Mesodermal cell (in vitro differentiated cells): ENCODE data around the gene RPN2.

Experiments
- H3K27ac ChIP-seq: 2 replicates; pipeline ENCODE4 v1.7.0; 2013; ENCODE audit warnings: mild to moderate bottlenecking, low read depth, low read length, moderate library complexity; ENCODE audit not compliant: severe bottlenecking
- H3K36me3 ChIP-seq: 2 replicates; pipeline ENCODE4 v1.7.1; 2013; ENCODE audit warnings: mild to moderate bottlenecking, low read length, moderate library complexity; ENCODE audit not compliant: control insufficient read depth, insufficient read depth
- H3K4me1 ChIP-seq: one replicate; pipeline ENCODE4 v1.7.1; 2013; ENCODE audit warnings: mild to moderate bottlenecking, low read length; ENCODE audit not compliant: insufficient read depth, control insufficient read depth, poor library complexity, severe bottlenecking
- H3K4me3 ChIP-seq: 2 replicates; pipeline ENCODE4 v1.7.0; 2013; ENCODE audit warnings: low read length, control low read depth, mild to moderate bottlenecking; ENCODE audit not compliant: insufficient read depth, poor library complexity, severe bottlenecking; ENCODE audit errors: extremely low read depth
- H3K9me3 ChIP-seq: 2 replicates; pipeline ENCODE4 v1.7.1; 2013; ENCODE audit warnings: mild to moderate bottlenecking, low read length, moderate library complexity; ENCODE audit not compliant: control insufficient read depth
- WGBS, 2 experiments: methylation state at CpG; one replicate each; pipeline ENCODE4 v1.1.5; 2013; ENCODE audit warnings: missing lambda C conversion rate in 2 of 2; ENCODE audit not compliant: insufficient coverage in 2 of 2; 5-methylcytosine and 5-hydroxymethylcytosine counted together

Gene RPN2

GRCh38 chr20:37251825-37252477 lies 72.8 kb downstream of the RPN2 start:
- WGBS, 2 experiments = 63 to 74% methylated on average over 14 to 15 of the region's 15 CpGs
- Histone ChIP-seq H3K4me1 (peaks cover 8% of the 10 kb centered on the region), H3K4me3 (no peak overlapping the region), H3K27ac (no peak overlapping the region), H3K36me3 (no peaks in the 10 kb centered on the region), H3K9me3 (peaks cover 5% of the 10 kb centered on the region)

GRCh38 chr20:37253087-37253486 lies 74.0 kb downstream of the RPN2 start:
- 93 to 97% methylated on average over 9 to 10 of the region's 12 CpGs for WGBS, 2 experiments
- H3K27ac ChIP-seq = no peak overlapping the region
- peaks cover 8% of the 10 kb centered on the region for H3K4me1 ChIP-seq

DNA sequence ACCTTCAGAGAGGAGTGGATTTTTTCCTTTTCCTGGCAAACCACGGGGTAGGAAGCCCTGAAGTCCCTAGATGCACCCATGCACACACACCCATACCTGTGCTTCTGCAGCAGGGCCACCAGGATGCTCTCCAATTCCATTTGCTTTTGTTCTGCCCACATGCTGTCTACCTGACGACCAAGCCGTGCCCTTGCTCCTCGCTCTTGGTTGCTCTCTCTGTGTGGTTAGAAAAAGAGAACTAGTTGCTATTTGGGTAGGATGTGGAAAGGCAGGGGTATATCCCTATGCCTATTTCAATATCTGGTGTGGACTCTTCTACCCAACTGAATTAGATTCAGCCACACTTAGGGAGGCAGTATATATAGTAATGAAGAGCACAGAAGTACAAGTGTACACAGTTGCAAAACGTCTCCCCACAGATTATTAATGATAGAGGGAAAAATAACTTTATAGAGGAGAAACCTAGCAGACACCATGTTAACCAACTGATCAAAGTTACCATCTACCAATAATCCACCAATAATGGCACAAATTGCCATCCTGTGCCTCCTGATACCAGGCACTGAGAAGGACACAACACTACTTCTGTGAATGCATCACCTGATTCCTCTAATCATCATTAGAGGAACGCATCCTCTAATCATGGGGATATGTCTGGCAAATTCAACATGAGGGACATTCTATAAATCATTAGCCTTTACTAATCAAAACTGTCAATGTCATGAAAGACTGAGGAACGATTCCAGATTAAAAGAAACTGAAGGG lies 75.2 kb downstream of the RPN2 start:
- H3K4me1 ChIP-seq = peaks cover 8% of the 10 kb centered on the region
- H3K36me3 ChIP-seq = no peaks in the 10 kb centered on the region
- no peak overlapping the region for H3K4me3 ChIP-seq
- peaks cover 5% of the 10 kb centered on the region for H3K9me3 ChIP-seq
- H3K27ac ChIP-seq = no peak overlapping the region
- WGBS, 2 experiments = 97 to 100% methylated on average over 1 to 6 of the region's 7 CpGs

More at GRCh38 chr20:37253087-37253486, 74.0 kb downstream of the RPN2 start:
- peaks cover 5% of the 10 kb centered on the region for H3K9me3 ChIP-seq
- no peak overlapping the region for H3K4me3 ChIP-seq
- no peaks in the 10 kb centered on the region for H3K36me3 ChIP-seq

GRCh38 chr20:37256286-37256685 lies 77.2 kb downstream of the RPN2 start:
- Histone ChIP-seq H3K27ac (no peak overlapping the region), H3K4me3 (no peak overlapping the region), H3K4me1 (peaks cover 8% of the 10 kb centered on the region), H3K36me3 (no peaks in the 10 kb centered on the region), H3K9me3 (peaks cover 5% of the 10 kb centered on the region)
- WGBS, 2 experiments = 90 to 95% methylated on average over 6 to 11 of the region's 11 CpGs

GRCh38 chr20:37257530-37257929 lies 78.4 kb downstream of the RPN2 start:
- Histone ChIP-seq H3K4me1 (no peaks in the 10 kb centered on the region), H3K27ac (no peak overlapping the region)
- WGBS, 2 experiments = 90% methylated on average over 2 of the region's 2 CpGs; no CpG with 5 or more reads in 1 of the 2 experiments

GRCh38 chr20:37257988-37258387 lies 78.9 kb downstream of the RPN2 start:
- 50 to 70% methylated on average over 8 to 9 of the region's 9 CpGs for WGBS, 2 experiments
- Histone ChIP-seq H3K4me1 (no peaks in the 10 kb centered on the region), H3K9me3 (peaks cover 5% of the 10 kb centered on the region), H3K4me3 (no peak overlapping the region), H3K36me3 (no peaks in the 10 kb centered on the region), H3K27ac (no peak overlapping the region)

More at GRCh38 chr20:37257530-37257929, 78.4 kb downstream of the RPN2 start:
- peaks cover 5% of the 10 kb centered on the region for H3K9me3 ChIP-seq
- no peaks in the 10 kb centered on the region for H3K36me3 ChIP-seq
- H3K4me3 ChIP-seq = no peak overlapping the region

DNA sequence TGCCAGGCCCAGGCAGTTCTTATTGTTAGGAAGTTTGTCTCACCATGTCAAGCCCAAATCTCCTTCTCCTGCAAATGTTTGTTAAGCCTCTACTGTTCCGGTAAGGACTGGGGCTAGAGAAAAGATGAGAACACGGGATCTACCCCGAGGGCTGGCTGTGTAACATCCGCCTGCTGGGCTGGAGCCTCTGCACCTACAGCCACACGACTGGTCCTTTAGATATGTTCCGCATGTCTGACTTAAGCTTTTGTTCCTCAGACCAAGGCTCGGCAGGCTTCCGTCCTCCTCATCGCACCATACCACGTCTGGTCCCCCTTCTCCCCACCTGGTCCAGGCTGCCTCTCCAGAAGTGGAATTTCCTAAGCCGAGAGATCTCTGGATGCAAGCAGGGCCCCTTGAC lies 79.9 kb downstream of the RPN2 start:
- 65 to 67% methylated on average over 11 of the region's 11 CpGs for WGBS, 2 experiments

GRCh38 chr20:37259865-37260264 lies 80.7 kb downstream of the RPN2 start:
- Histone ChIP-seq H3K36me3 (no peaks in the 10 kb centered on the region), H3K27ac (no peak overlapping the region), H3K4me1 (no peaks in the 10 kb centered on the region), H3K9me3 (no peaks in the 10 kb centered on the region), H3K4me3 (no peak overlapping the region)
- 88 to 93% methylated on average over 1 to 2 of the region's 3 CpGs for WGBS, 2 experiments

More for the DNA sequence above, 79.9 kb downstream of the RPN2 start:
- no peak overlapping the region for H3K4me3 ChIP-seq
- H3K36me3 ChIP-seq = no peaks in the 10 kb centered on the region
- peaks cover 5% of the 10 kb centered on the region for H3K9me3 ChIP-seq
- H3K27ac ChIP-seq = no peak overlapping the region
- no peaks in the 10 kb centered on the region for H3K4me1 ChIP-seq

DNA sequence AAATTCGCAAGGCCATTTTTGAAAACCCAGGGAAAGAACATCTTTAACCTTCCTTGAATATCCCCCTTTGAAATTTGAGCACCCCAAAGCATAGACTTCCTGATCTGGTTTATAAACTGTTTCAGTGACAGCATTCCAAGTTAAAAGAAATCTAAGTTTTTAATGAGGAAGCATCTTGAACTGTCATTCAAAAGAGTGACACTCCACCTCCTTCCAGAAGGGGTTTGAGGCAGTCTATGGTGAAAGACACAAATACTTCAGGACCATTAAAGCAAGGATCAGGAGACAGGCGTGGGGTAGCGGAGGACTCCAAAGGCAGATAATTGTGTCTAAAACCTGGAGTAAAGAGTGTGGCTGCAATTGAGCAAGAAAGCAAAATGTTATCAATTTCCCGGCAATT lies 81.8 kb downstream of the RPN2 start:
- Histone ChIP-seq H3K36me3 (no peaks in the 10 kb centered on the region), H3K4me1 (no peaks in the 10 kb centered on the region), H3K4me3 (no peak overlapping the region), H3K9me3 (no peaks in the 10 kb centered on the region), H3K27ac (no peak overlapping the region)
- 87 to 92% methylated on average over 4 of the region's 4 CpGs for WGBS, 2 experiments

- H3K27ac ChIP-seq = no peak within 1 kb of the TSS
- WGBS, 2 experiments = 96 to 97% methylated on average over 5 to 9 of the region's 9 CpGs
- no peaks in the 10 kb centered on the region for H3K36me3 ChIP-seq
- H3K9me3 ChIP-seq = no peaks in the 10 kb centered on the region
- no peak within 1 kb of the TSS for H3K4me3 ChIP-seq
- H3K4me1 ChIP-seq = no peaks in the 10 kb centered on the region
These were observed 82.6 kb downstream of the RPN2 start, which contains the start of gene GHRH for GRCh38 chr20:37261714-37262113. Gene GHRH (minus strand): TSS chr20:37261814. CDS start chr20:37256889, 4,925 bp downstream.

- Histone ChIP-seq H3K4me3 (no peak overlapping the region), H3K4me1 (no peaks in the 10 kb centered on the region), H3K9me3 (no peaks in the 10 kb centered on the region), H3K36me3 (no peaks in the 10 kb centered on the region), H3K27ac (no peak overlapping the region)
- 87 to 90% methylated on average over 6 of the region's 8 CpGs for WGBS, 2 experiments
These were observed 83.4 kb downstream of the RPN2 start for GRCh38 chr20:37262505-37262904.
